Measurements from ENCODE around the gene TOP3A.
A peak's percentile ranks its signal among the peaks of the same experiment; 100 is the strongest.

Gene TOP3A

GRCh38 chr17:18230288-18231141 is 84.3 kb downstream of the TOP3A start:
- no peak for DNase-seq (ENCODE audit: low read depth)

GRCh38 chr17:18229771-18230170 is 85.0 kb downstream of the TOP3A start:
- no peak for DNase-seq (ENCODE audit: low read depth)

GRCh38 chr17:18229254-18229653 is 85.5 kb downstream of the TOP3A start:
- no peak for DNase-seq (ENCODE audit: low read depth)

- no peak for DNase-seq (ENCODE audit: low read depth)
Measured at GRCh38 chr17:18228176-18228682, 86.6 kb downstream of the TOP3A start.

- no peak for DNase-seq (ENCODE audit: low read depth)
Measured at GRCh38 chr17:18227635-18228034, 87.2 kb downstream of the TOP3A start.

GRCh38 chr17:18226284-18226945 is 88.4 kb downstream of the TOP3A start:
- no peak for DNase-seq (ENCODE audit: low read depth)

- DNase-seq (ENCODE audit: low read depth): no peak
Measured at GRCh38 chr17:18225642-18226283, 89.0 kb downstream of the TOP3A start.

GRCh38 chr17:18225121-18225641 is 89.6 kb downstream of the TOP3A start, which contains the start of gene LLGL1:
Gene LLGL1, plus strand, starts transcription at chr17:18225635. Its CDS starts 48 bp downstream, at chr17:18225683.
- DNase-seq (ENCODE audit: low read depth): peak; percentile 38

- no peak for DNase-seq (ENCODE audit: low read depth)
Measured at GRCh38 chr17:18224387-18225120, 90.2 kb downstream of the TOP3A start.

GRCh38 chr17:18224053-18224386 is 90.8 kb downstream of the TOP3A start:
- DNase-seq (ENCODE audit: low read depth): no peak
